ENCODE results near the gene BST1. TPM values are rescaled to one million over a fixed set of nuclear protein-coding genes. Genes with fewer than 3 reads are reported as not detected.

BST1 gene
- total RNA-seq, 1 experiment from 2014 or later = not detected

GRCh38 chr4:15749001-15749400, 46.1 kb downstream of the BST1 start:
- Histone ChIP-seq H3K4me1 (ENCODE audit: insufficient read depth, low read length) (no peaks in the 10 kb centered on the region), H3K27ac (ENCODE audit: insufficient read length, low read depth, low read length) (no peak overlapping the region), H2BK5ac (ENCODE audit: insufficient read length, low read length) (no peak overlapping the region), H2AFZ (ENCODE audit: low read length) (no peak overlapping the region), H3K4ac (ENCODE audit: low read depth, low read length) (no peak overlapping the region), H3K18ac (ENCODE audit: insufficient read length, low read depth, low read length) (no peak overlapping the region), H3K79me2 (ENCODE audit: insufficient read depth, low read length) (no peaks in the 10 kb centered on the region), H2AK5ac (ENCODE audit: insufficient read length, low read length) (no peak overlapping the region), H2BK12ac (ENCODE audit: insufficient read length, low read depth, low read length) (no peak overlapping the region), H3K27me3 (ENCODE audit: insufficient read depth, low read length) (no peaks in the 10 kb centered on the region), H4K91ac (ENCODE audit: insufficient read length, low read depth, low read length) (no peak overlapping the region), H2BK15ac (ENCODE audit: low read depth, low read length) (no peak overlapping the region), H3K23ac (ENCODE audit: insufficient read length, low read depth, low read length) (no peak overlapping the region), H3K9me3 (ENCODE audit: control insufficient read depth, low read depth, low read length) (no peaks in the 10 kb centered on the region), H3K14ac (ENCODE audit: insufficient read depth, low read length) (no peak overlapping the region), H3K56ac (ENCODE audit: insufficient read length, low read depth, low read length) (no peak overlapping the region), H3K79me1 (ENCODE audit: insufficient read depth, low read depth, low read length, poor library complexity, severe bottlenecking) (no peaks in the 10 kb centered on the region), H4K5ac (ENCODE audit: insufficient read length, low read depth, low read length) (no peak overlapping the region), H3T11ph (ENCODE audit: low read length) (no peak overlapping the region), H3K23me2 (ENCODE audit: insufficient read length, low read depth, low read length, poor library complexity, severe bottlenecking) (no peaks in the 10 kb centered on the region), H4K8ac (replicated peaks; ENCODE audit: insufficient read length, low read depth, low read length) (no peak overlapping the region), H4K20me1 (ENCODE audit: control insufficient read depth, insufficient read depth, insufficient read length) (no peaks in the 10 kb centered on the region), H2BK20ac (ENCODE audit: low read depth, low read length, poor library complexity, severe bottlenecking) (no peak overlapping the region), H3K4me2 (ENCODE audit: insufficient read depth, insufficient read length, low read length) (no peak overlapping the region), H2BK120ac (ENCODE audit: low read depth, low read length, poor library complexity, severe bottlenecking) (no peak overlapping the region), H3K9ac (ENCODE audit: extremely low read depth, insufficient read length, low read length) (no peak overlapping the region)
- H3K9me3 Mint-ChIP-seq = peaks cover 0 to 3% of the 10 kb centered on the region in 2 experiments; a peak in 2 of 5 replicates
- H3K36me3 Mint-ChIP-seq (ENCODE audit: insufficient read depth in 1 of 3, low read depth in 3 of 3) = no peaks in the 10 kb centered on the region
- H3K27ac Mint-ChIP-seq = no peak overlapping the region
- H3K4me1 Mint-ChIP-seq = peaks cover 3 to 6% of the 10 kb centered on the region in 2 experiments; a peak in 2 of 4 replicates
- no peak overlapping the region for H3K4me3 Mint-ChIP-seq
- DNase-seq = peak; percentile 39
- WGBS (ENCODE audit: extremely low coverage, insufficient read length, low lambda C conversion rate) = no CpG with 5 or more reads among the region's 6 CpGs
- peak; percentile 48 for TF ChIP-seq CTCF (conservative IDR thresholded peaks at IDR 0.05)
- no peaks in the 10 kb centered on the region; the same call in 1 of the 2 replicates for H3K27me3 Mint-ChIP-seq (ENCODE audit: low read depth)
